NCI-H1436 (cell line): ENCODE data around the gene TBX2.

Experiments
- DNase-seq: peaks from one replicate; lab custom pipeline; 2025; lab: John Stamatoyannopoulos, UW

The TBX2 gene

DNA sequence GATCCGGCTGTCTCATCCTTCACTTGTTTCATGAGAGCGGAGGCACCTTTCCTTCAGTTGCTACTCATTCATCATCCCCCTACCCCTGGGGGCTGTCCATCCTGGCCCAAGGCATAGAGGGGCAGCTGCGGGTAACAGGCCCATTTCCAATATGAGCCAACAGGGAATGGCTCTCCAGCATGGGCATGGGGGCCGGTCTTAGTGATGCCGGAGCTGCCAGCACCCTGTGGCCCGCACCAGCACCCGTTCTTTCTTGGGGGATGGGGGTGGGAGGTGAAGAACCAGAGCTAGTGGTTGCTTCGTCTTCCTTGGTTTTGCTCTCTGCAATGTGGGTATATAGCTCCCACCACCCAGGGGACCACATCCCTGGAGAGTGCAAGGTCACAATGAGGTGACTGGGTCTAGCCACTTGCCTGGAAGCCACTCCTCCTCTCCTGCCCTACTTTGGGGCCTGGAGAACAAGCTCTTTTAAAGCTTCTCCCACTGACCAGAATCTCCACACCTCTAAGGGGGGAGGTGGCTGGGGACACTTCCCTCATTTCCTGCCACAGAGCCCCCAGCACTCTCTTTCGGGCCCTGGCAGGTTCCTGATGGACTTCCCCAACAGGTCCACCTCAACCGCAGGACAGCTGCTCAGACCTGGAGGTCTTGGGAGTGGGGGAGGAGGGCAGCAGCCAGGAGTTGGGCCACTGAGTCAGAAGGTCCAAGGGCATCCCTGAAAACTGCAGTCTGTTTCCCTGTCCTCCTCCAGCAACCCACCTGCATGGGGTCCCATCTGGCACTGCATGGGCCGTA is 11.9 kb upstream of the TBX2 start:
- no peak for DNase-seq

GRCh38 chr17:61388561-61389356 is 10.9 kb upstream of the TBX2 start:
- DNase-seq, result no peak

GRCh38 chr17:61389670-61390478 is 9.8 kb upstream of the TBX2 start:
- DNase-seq, result no peak

DNA sequence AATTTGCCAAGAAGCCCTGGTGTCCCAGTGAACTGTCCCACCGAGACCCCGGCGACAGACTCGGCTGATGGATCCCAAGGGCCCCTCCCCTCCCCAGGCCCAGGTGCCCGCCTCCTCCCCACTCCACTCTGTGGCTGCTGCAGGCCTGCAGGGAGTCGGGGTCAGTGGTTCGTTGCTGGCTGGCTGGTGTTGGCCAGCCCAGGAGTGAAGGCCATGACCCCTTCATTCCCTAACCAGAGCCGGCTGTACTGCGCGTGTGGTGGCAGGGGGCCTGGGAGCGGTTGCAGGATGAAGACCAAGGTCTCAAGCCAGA is 9.2 kb upstream of the TBX2 start:
- DNase-seq, result no peak

DNA sequence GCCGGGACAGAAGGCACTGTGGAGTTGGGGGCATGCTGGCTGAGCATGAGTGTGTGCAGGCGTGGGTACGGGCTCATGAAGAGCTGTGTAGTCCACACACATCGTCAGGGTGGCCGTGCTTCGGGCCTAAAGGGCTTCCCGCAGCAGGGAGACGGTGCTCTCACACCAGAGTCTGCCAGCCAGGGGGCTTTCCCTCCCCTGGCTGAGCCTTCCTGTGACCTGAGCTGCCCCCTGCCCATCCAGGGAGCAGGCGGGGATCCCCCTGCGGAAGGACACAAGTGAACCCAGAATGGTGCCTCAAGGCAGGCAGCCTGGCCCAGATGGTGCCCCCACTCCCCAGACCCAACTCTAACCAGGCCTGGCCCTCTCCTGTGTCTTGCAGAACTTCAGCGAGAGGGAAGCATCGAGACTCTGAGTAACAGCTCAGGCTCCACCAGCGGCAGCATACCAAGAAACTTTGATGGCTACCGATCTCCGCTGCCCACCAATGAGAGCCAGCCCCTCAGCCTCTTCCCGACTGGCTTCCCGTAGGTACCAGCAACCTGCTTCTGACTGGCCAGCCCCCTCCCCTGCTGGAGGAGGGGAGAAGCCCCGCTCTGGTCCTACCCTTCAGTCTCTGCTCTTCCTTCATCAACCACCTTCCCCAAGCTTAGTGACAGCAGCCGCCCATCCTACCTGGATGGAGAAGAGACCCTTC is 7.9 kb upstream of the TBX2 start:
- DNase-seq, result no peak

- no peak for DNase-seq
These were observed 7.0 kb upstream of the TBX2 start for GRCh38 chr17:61392679-61393078.

- DNase-seq, result no peak
These were observed 6.1 kb upstream of the TBX2 start for GRCh38 chr17:61393550-61393903.

DNA sequence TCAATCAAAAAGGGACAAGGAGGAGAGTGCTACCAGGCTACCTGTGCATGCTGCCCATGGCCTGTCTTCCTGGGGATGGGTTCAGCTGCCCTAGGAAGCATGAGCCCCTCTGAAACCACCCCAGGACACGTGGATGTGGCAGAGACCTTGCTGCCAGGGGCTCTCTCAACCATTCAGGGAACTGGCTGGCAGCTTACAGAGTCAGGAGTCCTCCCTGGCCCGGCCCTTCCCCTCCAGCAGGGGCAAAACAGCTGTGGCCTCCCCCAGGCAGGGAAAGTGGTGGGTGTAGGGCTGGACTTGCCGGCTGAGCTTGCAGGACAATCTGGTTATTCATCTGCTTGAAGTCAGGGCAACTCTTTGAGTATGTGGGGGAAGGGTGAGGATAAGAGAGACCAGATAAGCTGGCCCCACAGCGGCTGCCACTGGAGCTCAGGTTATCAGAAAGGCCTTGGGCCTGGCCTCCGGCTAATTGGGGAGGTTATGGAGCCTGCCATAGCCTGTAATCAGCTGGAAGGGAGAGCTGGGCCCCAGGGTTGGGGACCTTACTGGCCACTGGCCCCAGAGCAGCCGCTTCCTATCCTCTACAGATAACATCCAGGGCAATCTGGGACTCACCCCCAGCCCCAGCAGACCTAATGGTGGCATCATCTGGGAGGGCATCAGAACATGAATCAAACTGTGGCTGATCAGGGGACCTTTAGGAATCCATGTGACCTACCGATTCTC is 5.6 kb upstream of the TBX2 start:
- no peak for DNase-seq

- no peak for DNase-seq
These were observed 4.8 kb upstream of the TBX2 start for GRCh38 chr17:61394630-61395408.

DNA sequence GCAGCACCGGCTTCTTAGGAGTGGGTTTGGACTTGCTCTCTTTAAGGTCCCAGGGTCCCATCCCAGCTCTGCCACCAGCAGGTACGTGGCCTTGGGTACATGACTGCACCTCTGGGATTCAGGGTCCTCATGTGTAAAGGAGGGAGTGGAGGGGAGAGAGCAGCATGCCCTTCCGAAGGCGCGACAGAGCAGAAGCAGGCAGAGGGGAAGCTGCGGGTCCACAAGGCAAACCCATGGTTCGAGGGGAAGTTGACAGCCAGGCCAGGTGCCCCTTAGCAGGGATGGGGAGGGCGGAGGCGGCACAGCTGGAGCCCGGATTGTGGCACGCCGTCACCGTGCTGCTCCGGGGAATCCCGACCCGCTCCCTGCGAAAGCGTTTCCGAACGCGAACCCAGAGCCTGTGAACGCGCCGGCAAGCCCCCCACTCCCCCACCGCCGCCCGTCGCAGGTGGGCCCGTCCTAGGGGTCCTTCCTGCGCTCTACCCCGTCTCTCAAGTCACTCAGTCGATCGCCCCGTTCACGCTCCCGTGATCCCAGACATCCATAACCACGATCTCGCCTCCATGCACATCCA is 4.1 kb upstream of the TBX2 start:
- no peak for DNase-seq

- no peak for DNase-seq
These were observed 3.6 kb upstream of the TBX2 start for GRCh38 chr17:61395983-61396585.

- no peak for DNase-seq
These were observed 3.0 kb upstream of the TBX2 start for GRCh38 chr17:61396586-61397085.

DNA sequence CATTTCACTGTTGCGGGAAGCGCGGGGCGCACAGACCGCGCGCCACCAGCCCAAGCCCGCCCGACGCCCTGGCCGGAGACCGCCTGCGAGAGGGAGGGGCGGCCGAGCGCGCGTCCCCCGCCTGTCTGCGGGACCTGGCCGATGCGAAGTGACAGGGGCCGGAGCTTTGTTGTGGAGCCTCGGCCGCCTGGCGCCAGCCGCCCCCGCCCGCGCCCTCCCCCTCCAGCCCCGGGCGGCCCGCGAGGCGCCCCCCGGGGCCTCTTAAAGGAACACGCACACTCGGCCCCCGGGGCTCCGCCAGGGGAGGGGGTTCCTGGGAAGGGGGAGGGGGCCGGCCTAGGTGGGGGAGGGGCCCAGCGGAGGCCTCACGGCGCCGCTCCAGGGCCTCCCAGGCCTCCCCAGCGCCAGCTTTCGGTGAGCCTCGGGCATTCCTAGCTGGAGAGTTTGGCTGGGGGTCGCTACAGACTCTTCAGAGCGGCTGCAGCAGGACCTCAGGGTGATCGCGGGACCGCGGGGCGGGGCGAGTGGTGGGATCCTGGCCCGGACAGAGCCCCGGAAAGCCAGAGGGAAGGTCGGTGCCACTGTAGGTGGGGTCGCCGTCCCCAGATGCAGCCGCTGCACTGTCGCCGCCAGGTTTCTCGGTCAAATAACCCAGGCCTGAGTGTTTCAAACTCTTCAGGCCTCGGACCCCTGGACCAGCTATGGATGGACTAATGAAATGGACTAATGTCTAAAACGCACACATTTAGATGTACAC is 2.4 kb upstream of the TBX2 start:
- no peak for DNase-seq

- no peak for DNase-seq
These were observed 917 bp upstream of the TBX2 start for GRCh38 chr17:61398721-61399130.

DNA sequence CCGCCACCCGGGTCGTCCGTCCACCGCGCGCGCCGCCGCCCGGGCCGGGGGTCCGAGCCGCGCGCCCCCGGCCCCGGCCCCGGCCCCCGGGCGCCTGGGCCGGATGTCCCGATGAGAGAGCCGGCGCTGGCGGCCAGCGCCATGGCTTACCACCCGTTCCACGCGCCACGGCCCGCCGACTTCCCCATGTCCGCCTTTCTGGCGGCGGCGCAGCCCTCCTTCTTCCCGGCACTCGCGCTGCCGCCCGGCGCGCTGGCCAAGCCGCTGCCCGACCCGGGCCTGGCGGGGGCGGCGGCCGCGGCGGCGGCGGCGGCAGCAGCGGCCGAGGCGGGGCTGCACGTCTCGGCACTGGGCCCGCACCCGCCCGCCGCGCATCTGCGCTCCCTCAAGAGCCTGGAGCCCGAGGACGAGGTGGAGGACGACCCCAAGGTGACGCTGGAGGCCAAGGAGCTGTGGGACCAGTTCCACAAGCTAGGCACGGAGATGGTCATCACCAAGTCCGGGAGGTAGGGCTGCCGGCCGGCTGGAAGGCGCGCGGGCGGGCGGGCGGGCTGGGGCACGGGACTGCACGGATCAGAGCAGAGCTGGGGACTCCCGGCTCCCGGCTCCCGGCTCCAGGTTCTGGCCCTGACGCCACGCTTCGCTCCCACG is 548 bp downstream of the TBX2 start:
- no peak for DNase-seq

- DNase-seq, result no peak
These were observed 1.2 kb downstream of the TBX2 start for GRCh38 chr17:61400717-61401388.

DNA sequence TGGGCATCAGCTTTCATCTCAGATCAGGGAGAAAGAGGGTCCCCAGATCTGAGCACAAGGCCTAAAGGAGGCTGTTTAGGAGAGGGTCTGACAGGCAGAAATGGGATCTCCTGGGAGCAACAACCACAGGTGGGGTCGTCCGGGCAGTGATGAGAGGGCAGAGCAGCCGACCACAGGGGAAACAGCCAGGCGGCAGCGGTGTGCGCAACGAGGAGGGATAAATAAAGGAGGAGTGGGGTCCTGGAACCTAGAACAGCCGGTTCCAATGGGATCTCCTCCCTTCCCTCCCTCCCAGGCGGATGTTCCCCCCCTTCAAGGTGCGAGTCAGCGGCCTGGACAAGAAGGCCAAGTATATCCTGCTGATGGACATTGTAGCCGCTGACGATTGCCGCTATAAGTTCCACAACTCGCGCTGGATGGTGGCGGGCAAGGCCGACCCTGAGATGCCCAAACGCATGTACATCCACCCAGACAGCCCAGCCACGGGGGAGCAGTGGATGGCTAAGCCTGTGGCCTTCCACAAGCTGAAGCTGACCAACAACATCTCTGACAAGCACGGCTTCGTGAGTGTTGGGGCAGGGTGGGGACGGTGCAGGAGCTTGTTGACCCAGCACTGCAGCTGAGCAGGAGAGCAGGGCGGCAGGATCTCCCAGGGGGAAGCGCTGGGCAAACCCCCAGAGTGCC is 1.9 kb downstream of the TBX2 start:
- DNase-seq, result no peak
